Measurements from ENCODE around the gene ABLIM3.

ABLIM3 gene

GRCh38 chr5:149133795-149134777 is 7.2 kb upstream of the ABLIM3 start:
- no peak for DNase-seq

GRCh38 chr5:149134778-149135500 is 6.4 kb upstream of the ABLIM3 start:
- DNase-seq: no peak

- DNase-seq: no peak
Measured at GRCh38 chr5:149135536-149136201, 5.6 kb upstream of the ABLIM3 start.

GRCh38 chr5:149138182-149138923 is 2.9 kb upstream of the ABLIM3 start:
- no peak for DNase-seq

GRCh38 chr5:149140197-149141002 is 893 bp upstream of the ABLIM3 start:
- DNase-seq: no peak

GRCh38 chr5:149141957-149142851 is 911 bp downstream of the ABLIM3 start:
- no peak for DNase-seq

- DNase-seq: no peak
Measured at GRCh38 chr5:149143470-149143869, 2.2 kb downstream of the ABLIM3 start.

GRCh38 chr5:149144637-149145036 is 3.3 kb downstream of the ABLIM3 start:
- DNase-seq: no peak

GRCh38 chr5:149145138-149145537 is 3.8 kb downstream of the ABLIM3 start:
- DNase-seq: no peak

- no peak for DNase-seq
Measured at GRCh38 chr5:149147676-149148075, 6.4 kb downstream of the ABLIM3 start.

GRCh38 chr5:149149942-149150341 is 8.6 kb downstream of the ABLIM3 start:
- DNase-seq: no peak

- no peak for DNase-seq
Measured at GRCh38 chr5:149150457-149150856, 9.2 kb downstream of the ABLIM3 start.

- no peak for DNase-seq
Measured at GRCh38 chr5:149151717-149152116, 10.4 kb downstream of the ABLIM3 start.

GRCh38 chr5:149152317-149152746 is 11.0 kb downstream of the ABLIM3 start:
- no peak for DNase-seq

GRCh38 chr5:149153193-149153750 is 12.0 kb downstream of the ABLIM3 start:
- no peak for DNase-seq

- no peak for DNase-seq
Measured at GRCh38 chr5:149153751-149154610, 12.7 kb downstream of the ABLIM3 start.

- DNase-seq: no peak
Measured at GRCh38 chr5:149154650-149155049, 13.4 kb downstream of the ABLIM3 start.

- no peak for DNase-seq
Measured at GRCh38 chr5:149156435-149157083, 15.3 kb downstream of the ABLIM3 start.

GRCh38 chr5:149157330-149157729 is 16.0 kb downstream of the ABLIM3 start:
- no peak for DNase-seq

Measured in CD4-positive, alpha-beta T cell treated with Interleukin-21 for 1 hour (primary cell).